WTC11 (cell line): ENCODE data around the gene PSMD8. TPM values are rescaled to one million over a fixed set of nuclear protein-coding genes. Genes with fewer than 3 reads are reported as not detected.
A peak's percentile ranks its signal among the peaks of the same experiment; 100 is the strongest.

Experiments used
- ATAC-seq: fragments of 200-7000 bp; cut with Tn5 transposase; 2 replicates; pipeline ENCODE4 v1.10.0; 2021; ENCODE audit warnings: mild to moderate bottlenecking, moderate library complexity
- CTCF ChIA-PET: fragments of 300-600 bp; sonication (Branson Sonifier 250); formaldehyde crosslinking; loops from one replicate; lab custom pipeline; 2021; ENCODE audit warnings: antibody characterized with exemption; lab: Charles Lee
- POLR2A ChIA-PET: fragments of 350-600 bp; sonication (Branson Sonifier 250); formaldehyde crosslinking; loops from one replicate; lab custom pipeline; 2021; ENCODE audit warnings: antibody characterized with exemption; lab: Charles Lee
- DNase-seq: peaks from one replicate; pipeline ENCODE4 v3.0.0; 2021; ENCODE audit warnings: low spot score
- H3K27ac Mint-ChIP-seq: 2 replicates; pipeline ENCODE4 v1.8.0; 2021; ENCODE audit warnings: mixed read lengths
- H3K27me3 Mint-ChIP-seq: 2 replicates; pipeline ENCODE4 v1.8.0; 2021; ENCODE audit warnings: low read depth, mild to moderate bottlenecking, moderate library complexity, mixed read lengths
- H3K36me3 Mint-ChIP-seq: 2 replicates; pipeline ENCODE4 v1.8.0; 2021; ENCODE audit warnings: mixed read lengths
- H3K4me1 Mint-ChIP-seq: 2 replicates; pipeline ENCODE4 v1.8.0; 2022; ENCODE audit warnings: mixed read lengths
- H3K4me3 Mint-ChIP-seq: 2 replicates; pipeline ENCODE4 v1.8.0; 2021; ENCODE audit warnings: mild to moderate bottlenecking, moderate library complexity, mixed read lengths
- H3K9me3 Mint-ChIP-seq: 2 replicates; pipeline ENCODE4 v1.8.0; 2021; ENCODE audit warnings: mixed read lengths
- ATF6 ChIP-seq: sonication (generic); formaldehyde crosslinking; IDR thresholded peaks from 2 replicates; pipeline ENCODE4 v1.8.1; 2023; ENCODE audit warnings: mild to moderate bottlenecking, missing genetic modification reagents
- ERG ChIP-seq: fragments of 250-450 bp; sonication (Bioruptor Pico); IDR thresholded peaks from 2 replicates; pipeline ENCODE4 v1.8.0; 2021; ENCODE audit warnings: mild to moderate bottlenecking
- ETV6 ChIP-seq: sonication (generic); formaldehyde crosslinking; IDR thresholded peaks from 2 replicates; pipeline ENCODE4 v1.8.1; 2022; ENCODE audit warnings: mild to moderate bottlenecking, missing genetic modification reagents
- FOXJ3 ChIP-seq: sonication (generic); formaldehyde crosslinking; IDR thresholded peaks from 2 replicates; pipeline ENCODE4 v1.9.0; 2021; ENCODE audit warnings: missing genetic modification reagents, mild to moderate bottlenecking, borderline replicate concordance
- FOXK1 ChIP-seq: sonication (generic); formaldehyde crosslinking; IDR thresholded peaks from 2 replicates; pipeline ENCODE4 v1.8.0; 2022; ENCODE audit warnings: mild to moderate bottlenecking, moderate library complexity, missing genetic modification reagents
- MYBL2 ChIP-seq: sonication (generic); formaldehyde crosslinking; IDR thresholded peaks from 2 replicates; pipeline ENCODE4 v1.8.1; 2023; ENCODE audit warnings: mild to moderate bottlenecking, moderate library complexity, missing genetic modification reagents
- NR1H2 ChIP-seq: sonication (generic); formaldehyde crosslinking; IDR thresholded peaks from 2 replicates; pipeline ENCODE4 v1.9.0; 2021; ENCODE audit warnings: mild to moderate bottlenecking, moderate library complexity, missing genetic modification reagents
- TEAD1 ChIP-seq: sonication (generic); formaldehyde crosslinking; IDR thresholded peaks from 2 replicates; pipeline ENCODE4 v1.8.0; 2022; ENCODE audit warnings: mild to moderate bottlenecking, missing genetic modification reagents
- TEAD4 ChIP-seq: sonication (generic); formaldehyde crosslinking; IDR thresholded peaks from 2 replicates; pipeline ENCODE4 v1.8.0; 2022; ENCODE audit warnings: mild to moderate bottlenecking, missing genetic modification reagents
- TP53 ChIP-seq: sonication (generic); formaldehyde crosslinking; IDR thresholded peaks from 2 replicates; pipeline ENCODE4 v1.8.1; 2023; ENCODE audit warnings: mild to moderate bottlenecking, missing genetic modification reagents
- ZNF121 ChIP-seq: sonication (generic); formaldehyde crosslinking; IDR thresholded peaks from 2 replicates; pipeline ENCODE4 v1.8.0; 2023; ENCODE audit warnings: missing genetic modification reagents
- ZNF219 ChIP-seq: sonication (generic); formaldehyde crosslinking; IDR thresholded peaks from 2 replicates; pipeline ENCODE4 v1.8.0; 2023; ENCODE audit warnings: missing genetic modification reagents, mild to moderate bottlenecking, borderline replicate concordance
- ZNF317 ChIP-seq: sonication (generic); formaldehyde crosslinking; IDR thresholded peaks from 2 replicates; pipeline ENCODE4 v1.8.1; 2023; ENCODE audit warnings: low read depth, mild to moderate bottlenecking, moderate library complexity, missing genetic modification reagents, borderline replicate concordance
- total RNA-seq: library from RNA; stranded (reverse); gene quantifications from 3 replicates; pipeline ENCODE4 v1.2.3, GENCODE V29; 2021
- TF ChIP-seq, protein P1 (sequence below): fragments of 250-450 bp; sonication (Bioruptor Pico); IDR thresholded peaks from 2 replicates; pipeline ENCODE4 v1.9.0; 2021; ENCODE audit warnings: mild to moderate bottlenecking
- TF ChIP-seq, protein P2 (sequence below): sonication (generic); formaldehyde crosslinking; IDR thresholded peaks from 2 replicates; pipeline ENCODE4 v1.8.1; 2022; ENCODE audit warnings: low read depth, mild to moderate bottlenecking, moderate library complexity, missing genetic modification reagents, borderline replicate concordance
- TF ChIP-seq, protein P3 (sequence below): fragments of 250-450 bp; sonication (Bioruptor Pico); IDR thresholded peaks from 2 replicates; pipeline ENCODE4 v1.9.0; 2021; ENCODE audit warnings: mild to moderate bottlenecking, borderline replicate concordance

The PSMD8 gene
- total RNA-seq, 1 experiment from 2014 or later, result 167 TPM

DNA sequence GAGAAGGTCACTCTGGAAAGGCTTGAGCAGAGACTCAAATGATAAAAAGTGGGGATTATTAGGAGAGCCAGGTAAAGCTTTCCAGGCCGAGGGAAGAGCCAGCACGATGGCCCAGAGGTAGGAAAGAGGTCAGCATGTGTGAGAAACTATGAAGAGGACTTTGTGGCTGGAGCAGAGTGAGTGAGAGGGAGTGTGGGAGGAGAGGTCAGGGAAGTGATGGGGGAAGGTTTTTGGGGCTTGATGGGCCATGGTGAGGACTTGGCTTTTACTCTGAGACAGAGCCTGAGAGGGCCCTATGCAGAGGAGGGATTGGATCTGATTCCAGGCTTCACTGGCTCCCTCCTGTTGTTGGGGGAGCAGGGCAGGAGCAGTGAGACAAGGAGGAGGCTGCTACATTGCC lies 33.4 kb upstream of the PSMD8 start (continued):
- TF ChIP-seq NR1H2 (CRISPR knock-in tag) (no peak), FOXK1 (CRISPR knock-in tag) (no peak), TP53 (CRISPR knock-in tag) (no peak), TEAD1 (no peak), ATF6 (CRISPR knock-in tag) (no peak)

- Mint-ChIP-seq H3K4me3 (no peak overlapping the region), H3K9me3 (no peaks in the 10 kb centered on the region), H3K27me3 (peaks cover 6% of the 10 kb centered on the region), H3K36me3 (no peaks in the 10 kb centered on the region), H3K4me1 (peaks cover 3% of the 10 kb centered on the region; the same call in 1 of the 2 replicates), H3K27ac (no peak overlapping the region)
- ChIA-PET CTCF (interaction anchor here (0.8 to 1.6 kb wide), 2 partner anchors 27 to 249 kb away, joined by 3 to 5 read pairs; partner anchors contain the start of gene PSMD8), POLR2A (no interaction called here)
- no peak for DNase-seq
- no peak for ATAC-seq
- TF ChIP-seq ZNF317 (CRISPR knock-in tag) (no peak), ETV6 (no peak), TEAD4 (no peak)
- TF ChIP-seq, protein P1, sequence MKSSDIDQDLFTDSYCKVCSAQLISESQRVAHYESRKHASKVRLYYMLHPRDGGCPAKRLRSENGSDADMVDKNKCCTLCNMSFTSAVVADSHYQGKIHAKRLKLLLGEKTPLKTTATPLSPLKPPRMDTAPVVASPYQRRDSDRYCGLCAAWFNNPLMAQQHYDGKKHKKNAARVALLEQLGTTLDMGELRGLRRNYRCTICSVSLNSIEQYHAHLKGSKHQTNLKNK, result no peak
These were observed 27.5 kb upstream of the PSMD8 start for GRCh38 chr19:38346837-38347236.

GRCh38 chr19:38350883-38351282 lies 23.5 kb upstream of the PSMD8 start:
- H3K4me1 Mint-ChIP-seq, result no peaks in the 10 kb centered on the region
- ATAC-seq, result no peak
- no peak overlapping the region for H3K4me3 Mint-ChIP-seq
- no peak overlapping the region for H3K27ac Mint-ChIP-seq
- ChIA-PET CTCF (interaction anchor here (0.7 to 1.0 kb wide), 4 partner anchors 11 to 209 kb away, joined by 3 to 5 read pairs (median 4); partner anchors contain the start of genes FAM98C and PSMD8), POLR2A (no interaction called here)
- no peaks in the 10 kb centered on the region for H3K36me3 Mint-ChIP-seq
- TF ChIP-seq TEAD1 (no peak), ERG (CRISPR knock-in tag) (no peak), MYBL2 (no peak), FOXJ3 (CRISPR knock-in tag) (no peak), ZNF121 (CRISPR knock-in tag) (0 out of 2 replicates have a peak, but pooled peaks have one; percentile 11), ZNF219 (CRISPR knock-in tag) (no peak)
- TF ChIP-seq, protein P2, sequence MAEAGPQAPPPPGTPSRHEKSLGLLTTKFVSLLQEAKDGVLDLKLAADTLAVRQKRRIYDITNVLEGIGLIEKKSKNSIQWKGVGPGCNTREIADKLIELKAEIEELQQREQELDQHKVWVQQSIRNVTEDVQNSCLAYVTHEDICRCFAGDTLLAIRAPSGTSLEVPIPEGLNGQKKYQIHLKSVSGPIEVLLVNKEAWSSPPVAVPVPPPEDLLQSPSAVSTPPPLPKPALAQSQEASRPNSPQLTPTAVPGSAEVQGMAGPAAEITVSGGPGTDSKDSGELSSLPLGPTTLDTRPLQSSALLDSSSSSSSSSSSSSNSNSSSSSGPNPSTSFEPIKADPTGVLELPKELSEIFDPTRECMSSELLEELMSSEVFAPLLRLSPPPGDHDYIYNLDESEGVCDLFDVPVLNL (CRISPR knock-in tag), result no peak
- TF ChIP-seq, protein P3, sequence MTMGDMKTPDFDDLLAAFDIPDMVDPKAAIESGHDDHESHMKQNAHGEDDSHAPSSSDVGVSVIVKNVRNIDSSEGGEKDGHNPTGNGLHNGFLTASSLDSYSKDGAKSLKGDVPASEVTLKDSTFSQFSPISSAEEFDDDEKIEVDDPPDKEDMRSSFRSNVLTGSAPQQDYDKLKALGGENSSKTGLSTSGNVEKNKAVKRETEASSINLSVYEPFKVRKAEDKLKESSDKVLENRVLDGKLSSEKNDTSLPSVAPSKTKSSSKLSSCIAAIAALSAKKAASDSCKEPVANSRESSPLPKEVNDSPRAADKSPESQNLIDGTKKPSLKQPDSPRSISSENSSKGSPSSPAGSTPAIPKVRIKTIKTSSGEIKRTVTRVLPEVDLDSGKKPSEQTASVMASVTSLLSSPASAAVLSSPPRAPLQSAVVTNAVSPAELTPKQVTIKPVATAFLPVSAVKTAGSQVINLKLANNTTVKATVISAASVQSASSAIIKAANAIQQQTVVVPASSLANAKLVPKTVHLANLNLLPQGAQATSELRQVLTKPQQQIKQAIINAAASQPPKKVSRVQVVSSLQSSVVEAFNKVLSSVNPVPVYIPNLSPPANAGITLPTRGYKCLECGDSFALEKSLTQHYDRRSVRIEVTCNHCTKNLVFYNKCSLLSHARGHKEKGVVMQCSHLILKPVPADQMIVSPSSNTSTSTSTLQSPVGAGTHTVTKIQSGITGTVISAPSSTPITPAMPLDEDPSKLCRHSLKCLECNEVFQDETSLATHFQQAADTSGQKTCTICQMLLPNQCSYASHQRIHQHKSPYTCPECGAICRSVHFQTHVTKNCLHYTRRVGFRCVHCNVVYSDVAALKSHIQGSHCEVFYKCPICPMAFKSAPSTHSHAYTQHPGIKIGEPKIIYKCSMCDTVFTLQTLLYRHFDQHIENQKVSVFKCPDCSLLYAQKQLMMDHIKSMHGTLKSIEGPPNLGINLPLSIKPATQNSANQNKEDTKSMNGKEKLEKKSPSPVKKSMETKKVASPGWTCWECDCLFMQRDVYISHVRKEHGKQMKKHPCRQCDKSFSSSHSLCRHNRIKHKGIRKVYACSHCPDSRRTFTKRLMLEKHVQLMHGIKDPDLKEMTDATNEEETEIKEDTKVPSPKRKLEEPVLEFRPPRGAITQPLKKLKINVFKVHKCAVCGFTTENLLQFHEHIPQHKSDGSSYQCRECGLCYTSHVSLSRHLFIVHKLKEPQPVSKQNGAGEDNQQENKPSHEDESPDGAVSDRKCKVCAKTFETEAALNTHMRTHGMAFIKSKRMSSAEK (CRISPR knock-in tag), result no peak
- no peak for DNase-seq
- H3K27me3 Mint-ChIP-seq, result peaks cover 13% of the 10 kb centered on the region
- no peaks in the 10 kb centered on the region for H3K9me3 Mint-ChIP-seq
